GM12873 (cell line): ENCODE data around the gene VTI1A.

Experiments used
- CTCF ChIP-seq: IDR thresholded peaks from 2 replicates; pipeline ENCODE4 v1.5.1; 2012; ENCODE audit warnings: low read depth, mild to moderate bottlenecking, moderate library complexity, low read length, control low read depth; ENCODE audit not compliant: insufficient read depth; ENCODE audit errors: missing control alignments

Gene VTI1A

GRCh38 chr10:112849546-112849945, 402.5 kb downstream of the VTI1A start:
- TF ChIP-seq CTCF, result no peak

GRCh38 chr10:112851181-112851580, 404.2 kb downstream of the VTI1A start:
- no peak for TF ChIP-seq CTCF

- no peak for TF ChIP-seq CTCF
These were observed 404.7 kb downstream of the VTI1A start for GRCh38 chr10:112851588-112852211.

- TF ChIP-seq CTCF, result no peak
These were observed 405.3 kb downstream of the VTI1A start for GRCh38 chr10:112852306-112852705.

GRCh38 chr10:112855134-112855533, 408.1 kb downstream of the VTI1A start:
- no peak for TF ChIP-seq CTCF

- no peak for TF ChIP-seq CTCF
These were observed 410.5 kb downstream of the VTI1A start for GRCh38 chr10:112857493-112857892.

GRCh38 chr10:112858986-112859651, 412.1 kb downstream of the VTI1A start:
- no peak for TF ChIP-seq CTCF
